Activated CD4-positive, CD25-positive, alpha-beta regulatory T cell (primary cell): ENCODE measurements around the gene MRPL54.
"Not testable (repeated sequence)": the region's sequence is repeated elsewhere in the genome, so short reads cannot be mapped to it uniquely, and the experiment has no call there.

Source experiments
- DNase-seq, 4 experiments: peaks; one replicate each; lab custom pipeline; 2025; lab: John Stamatoyannopoulos, UW

The MRPL54 gene

GRCh38 chr19:3813473-3814392 is 51.3 kb downstream of the MRPL54 start:
- DNase-seq = no peak

GRCh38 chr19:3814648-3815047 is 52.2 kb downstream of the MRPL54 start:
- no peak for DNase-seq

GRCh38 chr19:3816148-3816547 is 53.7 kb downstream of the MRPL54 start:
- not testable (repeated sequence) for DNase-seq

GRCh38 chr19:3816566-3817218 is 54.2 kb downstream of the MRPL54 start:
- no peak for DNase-seq
